BE2C (cell line): ENCODE results near the gene CLEC10A.

Source experiments
- DNase-seq: peaks from one replicate; pipeline ENCODE4 v3.0.0-alpha.2; 2020
- H3K27me3 ChIP-seq: fragments of 250-450 bp; sonication (Bioruptor Pico); 2 replicates; pipeline ENCODE4 v1.5.1; 2020; ENCODE audit warnings: mild to moderate bottlenecking
- H3K36me3 ChIP-seq: fragments of 250-450 bp; sonication (Bioruptor Pico); 2 replicates; pipeline ENCODE4 v1.5.1; 2020; ENCODE audit warnings: mild to moderate bottlenecking
- H3K4me1 ChIP-seq: fragments of 250-450 bp; sonication (Bioruptor Pico); 2 replicates; pipeline ENCODE4 v1.5.1; 2020
- H3K4me3 ChIP-seq: 2 replicates; pipeline ENCODE4 v1.5.1; 2011; ENCODE audit warnings: low read depth, low read length
- H3K9me3 ChIP-seq: fragments of 250-450 bp; sonication (Bioruptor Pico); 2 replicates; pipeline ENCODE4 v1.5.1; 2020
- CTCF ChIP-seq: IDR thresholded peaks from 2 replicates; pipeline ENCODE4 v1.5.1; 2012; ENCODE audit warnings: mild to moderate bottlenecking, low read depth, low read length

Gene CLEC10A

DNA sequence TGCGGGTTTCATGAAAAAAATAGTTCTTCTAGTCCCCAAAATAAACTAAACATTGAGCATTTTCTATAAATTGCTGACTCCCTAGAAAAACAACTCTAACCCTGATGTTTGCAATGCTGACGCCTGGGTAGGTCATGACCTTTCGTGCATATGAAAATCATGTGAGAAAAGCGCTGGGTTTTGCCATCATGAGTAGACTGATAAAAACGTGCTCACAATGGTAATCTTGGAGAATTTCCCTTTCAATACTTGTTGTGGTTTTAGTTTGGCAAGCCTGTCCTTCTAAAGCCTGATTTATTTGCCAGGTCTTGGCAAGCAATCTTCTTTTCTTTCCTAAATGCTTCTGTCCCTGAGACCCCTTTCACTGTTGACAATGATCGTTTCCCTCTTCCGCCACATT, 4.0 kb upstream of the CLEC10A start:
- Histone ChIP-seq H3K9me3 (no peaks in the 10 kb centered on the region), H3K4me1 (no peaks in the 10 kb centered on the region), H3K27me3 (no peaks in the 10 kb centered on the region), H3K4me3 (no peak overlapping the region), H3K36me3 (no peaks in the 10 kb centered on the region)
- no peak for TF ChIP-seq CTCF
- DNase-seq, result no peak

GRCh38 chr17:7083592-7083991, 3.5 kb upstream of the CLEC10A start:
- DNase-seq, result no peak
- H3K9me3 ChIP-seq, result no peaks in the 10 kb centered on the region
- no peaks in the 10 kb centered on the region for H3K27me3 ChIP-seq

DNA sequence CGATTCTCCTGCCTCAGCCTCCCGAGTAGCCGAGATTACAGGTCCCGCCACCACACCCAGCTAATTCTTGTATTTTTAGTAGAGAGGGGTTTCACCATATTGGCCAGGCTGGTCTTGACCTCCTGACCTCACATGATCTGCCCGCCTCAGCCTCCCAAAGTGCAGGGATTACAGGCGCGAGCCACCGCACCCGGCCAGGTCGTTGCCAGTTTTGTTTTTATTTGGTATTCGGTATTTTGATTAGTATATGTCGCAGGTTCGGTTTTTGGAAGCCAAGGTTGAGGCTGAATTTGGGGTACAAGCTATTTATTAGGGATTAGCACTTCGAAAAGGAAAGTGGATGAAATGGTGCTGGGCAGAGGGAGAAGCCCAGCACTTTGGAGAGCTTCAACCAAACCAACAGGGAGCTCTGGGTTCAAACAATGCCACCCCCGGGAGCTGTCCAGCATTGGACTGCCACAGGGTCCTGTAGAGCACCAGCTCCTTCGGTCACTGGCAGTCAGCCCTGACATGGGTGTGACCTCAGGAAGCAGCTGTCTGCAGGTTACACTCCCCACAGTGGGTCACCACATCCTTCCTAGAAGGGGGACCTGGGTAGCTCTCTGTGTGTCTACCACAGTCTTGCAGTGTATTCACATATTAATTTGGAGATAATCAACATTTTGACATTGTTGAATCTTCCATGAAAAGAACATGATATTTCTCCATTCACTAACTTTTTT, 1.5 kb upstream of the CLEC10A start:
- no peaks in the 10 kb centered on the region for H3K36me3 ChIP-seq
- H3K4me3 ChIP-seq, result no peak overlapping the region
- no peak for DNase-seq
- no peak for TF ChIP-seq CTCF
- no peaks in the 10 kb centered on the region for H3K27me3 ChIP-seq
- H3K4me1 ChIP-seq, result no peaks in the 10 kb centered on the region
- no peaks in the 10 kb centered on the region for H3K9me3 ChIP-seq

More at GRCh38 chr17:7083592-7083991, 3.5 kb upstream of the CLEC10A start:
- no peak for TF ChIP-seq CTCF
- Histone ChIP-seq H3K4me3 (no peak overlapping the region), H3K4me1 (no peaks in the 10 kb centered on the region), H3K36me3 (no peaks in the 10 kb centered on the region)

- no peak for TF ChIP-seq CTCF
- no peak for DNase-seq
- no peaks in the 10 kb centered on the region for H3K9me3 ChIP-seq
- no peaks in the 10 kb centered on the region for H3K4me1 ChIP-seq
- no peaks in the 10 kb centered on the region for H3K36me3 ChIP-seq
- no peaks in the 10 kb centered on the region for H3K27me3 ChIP-seq
- H3K4me3 ChIP-seq, result no peak overlapping the region
These were observed 498 bp upstream of the CLEC10A start for GRCh38 chr17:7080456-7081041.

GRCh38 chr17:7078711-7079110, 1.3 kb downstream of the CLEC10A start:
- Histone ChIP-seq H3K4me1 (no peaks in the 10 kb centered on the region), H3K27me3 (no peaks in the 10 kb centered on the region), H3K9me3 (no peaks in the 10 kb centered on the region), H3K4me3 (no peak overlapping the region), H3K36me3 (no peaks in the 10 kb centered on the region)
- TF ChIP-seq CTCF, result no peak
- DNase-seq, result no peak

- H3K27me3 ChIP-seq, result no peaks in the 10 kb centered on the region
- H3K9me3 ChIP-seq, result no peaks in the 10 kb centered on the region
- no peak for TF ChIP-seq CTCF
- no peak overlapping the region for H3K4me3 ChIP-seq
- no peaks in the 10 kb centered on the region for H3K4me1 ChIP-seq
- no peaks in the 10 kb centered on the region for H3K36me3 ChIP-seq
- DNase-seq, result no peak
These were observed 2.0 kb downstream of the CLEC10A start for GRCh38 chr17:7077911-7078546.
